ENCODE results near the gene CDK5RAP2. TPM values are rescaled to one million over a fixed set of nuclear protein-coding genes. Genes with fewer than 3 reads are reported as not detected.
A peak's percentile ranks its signal among the peaks of the same experiment; 100 is the strongest.

CDK5RAP2 gene
- total and polyA plus RNA-seq, 9 of the 15 experiments (the other 6 are each of a cell fraction or from before 2014, with no cell fraction given), result 19.9 to 68.8 (median 42.2) TPM

- peak; percentile 79; the same call in 1 of the 2 replicates for TF ChIP-seq MTF1 (CRISPR knock-in tag; IDR thresholded peaks at IDR 0.05; ENCODE audit: borderline replicate concordance)
- no peak for TF ChIP-seq HDAC1 (IDR thresholded peaks at IDR 0.05)
- TF ChIP-seq NCOA1 (IDR thresholded peaks at IDR 0.05; ENCODE audit: low read depth), result peak; percentile 59
- TF ChIP-seq THAP7 (CRISPR knock-in tag; IDR thresholded peaks at IDR 0.05), result no peak
- no peak for TF ChIP-seq ZBTB33 (CRISPR knock-in tag; IDR thresholded peaks at IDR 0.05)
- TF ChIP-seq HDAC3 (IDR thresholded peaks at IDR 0.05; ENCODE audit: borderline replicate concordance, partially characterized antibody), result no peak
- no peak for TF ChIP-seq PREB (CRISPR knock-in tag; IDR thresholded peaks at IDR 0.05)
- 0 out of 2 replicates have a peak, but pooled peaks have one; percentile 41 for TF ChIP-seq HES1 (IDR thresholded peaks at IDR 0.05; ENCODE audit: low read depth)
- TF ChIP-seq TAF15 (IDR thresholded peaks at IDR 0.05; ENCODE audit: low read depth, low read length), result no peak
- TF ChIP-seq ZNF133 (CRISPR knock-in tag; IDR thresholded peaks at IDR 0.05), result no peak
- TF ChIP-seq KLF6 (CRISPR knock-in tag; IDR thresholded peaks at IDR 0.05; ENCODE audit: borderline replicate concordance), result peak; percentile 75; the same call in 1 of the 2 replicates
- TF ChIP-seq SMARCB1 (IDR thresholded peaks at IDR 0.05; ENCODE audit: insufficient read length, low read depth), result no peak
- peak; percentile 28 to 81; a peak in 2 of 4 replicates for TF ChIP-seq MAZ (CRISPR knock-in tag; conservative IDR thresholded peaks at IDR 0.05 in 1 of 2, IDR thresholded peaks at IDR 0.05 in 1 of 2)
- TF ChIP-seq CREM (IDR thresholded peaks at IDR 0.05; ENCODE audit: low read depth), result peak; percentile 97
- peak; percentile 97 for TF ChIP-seq CREB1 (IDR thresholded peaks at IDR 0.05)
- peak; percentile 89 for TF ChIP-seq CREB1 (CRISPR knock-in tag; IDR thresholded peaks at IDR 0.05)
- TF ChIP-seq YY1 (IDR thresholded peaks at IDR 0.05; ENCODE audit: borderline replicate concordance in 1 of 3, control insufficient read depth in 1 of 3, extremely low read depth in 1 of 3, insufficient read depth in 3 of 3, insufficient read length in 1 of 3, insufficient replicate concordance in 2 of 3, low read depth in 1 of 3, low read length in 2 of 3), result peak; percentile 99 to 100 (median 100)
- no peak for TF ChIP-seq KDM5B (IDR thresholded peaks at IDR 0.05; ENCODE audit: insufficient replicate concordance, low read depth, low read length)
- TF ChIP-seq TCFL5 (CRISPR knock-in tag; conservative IDR thresholded peaks at IDR 0.05), result peak; percentile 34; the same call in 1 of the 2 replicates
- no peak for TF ChIP-seq ZNF77 (CRISPR knock-in tag; IDR thresholded peaks at IDR 0.05)
- no peak for TF ChIP-seq ELK1 (CRISPR knock-in tag; IDR thresholded peaks at IDR 0.05)
Observed at GRCh38 chr9:120580051-120580896, at the start of gene CDK5RAP2 (continued).

Data from K562 (cell line).